Thyroid gland (tissue), 4 donors: Measurements from ENCODE around the gene CASP14. TPM values are rescaled to one million over a fixed set of nuclear protein-coding genes. Genes with fewer than 3 reads are reported as not detected.
"Not testable (repeated sequence)": the region's sequence is repeated elsewhere in the genome, so short reads cannot be mapped to it uniquely, and the experiment has no call there.

ENCODE experiments used
- DNase-seq, 2 donors: peaks; one replicate each; pipeline ENCODE4 v3.0.0-alpha.2; 2019
- H3K27ac ChIP-seq, 3 donors: fragments of 200-600 bp; sonication (generic); 1 replicate in 2 of 3; 2 replicates in 1 of 3; pipeline ENCODE4 v1.5.1; 2016 to 2019; ENCODE audit warnings: mild to moderate bottlenecking in 1 of 3, moderate library complexity in 1 of 3
- H3K27me3 ChIP-seq: fragments of 200-600 bp; sonication (generic); one replicate; pipeline ENCODE4 v1.5.1; 2019
- H3K36me3 ChIP-seq, 2 donors: fragments of 200-600 bp; sonication (generic); one replicate each; pipeline ENCODE4 v1.5.1; 2016 to 2019
- H3K4me1 ChIP-seq, 2 donors: fragments of 200-600 bp; sonication (generic); one replicate each; pipeline ENCODE4 v1.5.1; 2017 to 2019
- H3K4me3 ChIP-seq, 3 donors: fragments of 200-600 bp; sonication (generic); replicated peaks in 1 of 3; 1 replicate in 2 of 3; 2 replicates in 1 of 3; pipeline ENCODE4 v1.5.1; 2016; ENCODE audit warnings: mild to moderate bottlenecking in 1 of 3
- H3K9me3 ChIP-seq: fragments of 200-600 bp; sonication (generic); one replicate; pipeline ENCODE4 v1.5.1; 2017
- POLR2A ChIP-seq, 2 donors: fragments of 450-650 bp; IDR thresholded peaks; one replicate each; pipeline ENCODE4 v1.6.1; 2017; ENCODE audit warnings: antibody characterized with exemption in 2 of 2, mild to moderate bottlenecking in 2 of 2, moderate library complexity in 1 of 2
- WGBS, 2 donors: methylation state at CpG; one replicate each; pipeline ENCODE4 v1.1.5; 2017; 5-methylcytosine and 5-hydroxymethylcytosine counted together
- intact Hi-C: fragments of 100-400 bp; cut with DNase I; formaldehyde crosslinking; loops from one replicate; pipeline ENCODE4 v1.15.1; 2023
- total RNA-seq, 4 donors: library from RNA; depleted of rRNA; stranded (reverse); fragments of >200 nt; gene quantifications; one replicate each; pipeline ENCODE4 v1.2.3, GENCODE V29; 2016
- TF ChIP-seq, protein P1 (sequence below), 6 experiments: fragments of 200-600 bp in 3 of 6; fragments of 450-650 bp in 3 of 6; sonication (generic) in 3 of 6; IDR thresholded peaks; one replicate each; pipeline ENCODE4 v1.5.1; 2016 to 2019; ENCODE audit warnings: antibody characterized with exemption in 6 of 6, mild to moderate bottlenecking in 2 of 6, inconsistent platforms in 1 of 6, moderate library complexity in 1 of 6

The CASP14 gene
- total RNA-seq, 4 donors from 2014 or later, result not detected

DNA sequence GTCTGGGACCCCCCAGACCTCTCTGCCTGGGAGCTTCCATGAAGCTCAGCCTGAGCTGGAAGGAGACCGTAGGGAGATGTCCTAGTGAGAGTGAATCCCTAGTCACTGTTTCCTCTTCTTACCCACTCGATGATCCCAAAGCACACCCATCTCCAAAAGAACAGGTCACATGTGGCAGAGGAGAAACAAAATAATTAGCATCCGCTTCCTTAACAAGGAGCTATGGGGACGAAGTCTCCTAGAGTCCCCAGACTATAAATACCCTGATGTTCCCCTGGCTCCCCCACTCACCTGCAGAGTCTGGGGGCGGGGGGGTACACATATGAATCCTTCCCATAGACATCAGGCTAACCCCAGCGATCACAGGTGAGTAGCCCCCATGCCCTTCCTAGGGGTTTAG, 32.6 kb downstream of the CASP14 start, which contains the start of gene OR1I1:
OR1I1 (plus strand) TSS at position 301 of the 400 bp plus-strand sequence. CDS start 4,855 bp downstream, outside the sequence.
- 64 to 70% methylated on average over 6 of the region's 6 CpGs for WGBS, 2 donors
- Histone ChIP-seq H3K9me3 (no peaks in the 10 kb centered on the region), H3K4me1 (no peaks in the 10 kb centered on the region), H3K36me3 (no peaks in the 10 kb centered on the region), H3K4me3 (no peak within 1 kb of the TSS), H3K27ac (no peak within 1 kb of the TSS), H3K27me3 (no peaks in the 10 kb centered on the region)
- no peak for DNase-seq
- TF ChIP-seq, protein P1, sequence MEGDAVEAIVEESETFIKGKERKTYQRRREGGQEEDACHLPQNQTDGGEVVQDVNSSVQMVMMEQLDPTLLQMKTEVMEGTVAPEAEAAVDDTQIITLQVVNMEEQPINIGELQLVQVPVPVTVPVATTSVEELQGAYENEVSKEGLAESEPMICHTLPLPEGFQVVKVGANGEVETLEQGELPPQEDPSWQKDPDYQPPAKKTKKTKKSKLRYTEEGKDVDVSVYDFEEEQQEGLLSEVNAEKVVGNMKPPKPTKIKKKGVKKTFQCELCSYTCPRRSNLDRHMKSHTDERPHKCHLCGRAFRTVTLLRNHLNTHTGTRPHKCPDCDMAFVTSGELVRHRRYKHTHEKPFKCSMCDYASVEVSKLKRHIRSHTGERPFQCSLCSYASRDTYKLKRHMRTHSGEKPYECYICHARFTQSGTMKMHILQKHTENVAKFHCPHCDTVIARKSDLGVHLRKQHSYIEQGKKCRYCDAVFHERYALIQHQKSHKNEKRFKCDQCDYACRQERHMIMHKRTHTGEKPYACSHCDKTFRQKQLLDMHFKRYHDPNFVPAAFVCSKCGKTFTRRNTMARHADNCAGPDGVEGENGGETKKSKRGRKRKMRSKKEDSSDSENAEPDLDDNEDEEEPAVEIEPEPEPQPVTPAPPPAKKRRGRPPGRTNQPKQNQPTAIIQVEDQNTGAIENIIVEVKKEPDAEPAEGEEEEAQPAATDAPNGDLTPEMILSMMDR (IDR thresholded peaks at IDR 0.05), result no peak
- no peak for TF ChIP-seq POLR2A (IDR thresholded peaks at IDR 0.05)
- intact Hi-C loops, result no loop called here

DNA sequence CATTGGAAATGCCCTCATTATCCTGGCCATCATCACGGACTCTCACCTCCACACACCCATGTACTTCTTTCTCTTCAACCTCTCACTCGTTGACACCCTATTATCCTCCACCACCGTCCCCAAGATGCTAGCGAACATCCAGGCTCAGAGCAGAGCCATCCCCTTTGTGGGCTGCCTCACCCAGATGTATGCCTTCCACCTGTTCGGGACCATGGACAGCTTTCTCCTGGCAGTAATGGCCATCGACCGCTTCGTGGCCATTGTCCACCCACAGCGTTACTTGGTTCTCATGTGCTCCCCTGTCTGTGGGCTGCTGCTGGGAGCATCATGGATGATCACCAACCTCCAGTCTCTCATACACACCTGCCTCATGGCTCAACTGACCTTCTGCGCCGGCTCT, 37.9 kb downstream of the CASP14 start:
- no peaks in the 10 kb centered on the region for H3K4me1 ChIP-seq
- no peak overlapping the region for H3K27ac ChIP-seq
- 75 to 77% methylated on average over 11 of the region's 11 CpGs for WGBS, 2 donors
- H3K9me3 ChIP-seq, result no peaks in the 10 kb centered on the region
- H3K36me3 ChIP-seq, result no peaks in the 10 kb centered on the region
- DNase-seq, result no peak
- H3K27me3 ChIP-seq, result no peaks in the 10 kb centered on the region
- intact Hi-C loops, result loop anchor here (5.0 kb wide), 1 partner anchor 465 kb away; no protein-coding TSS in a partner anchor
- H3K4me3 ChIP-seq, result no peak overlapping the region
- no peak for TF ChIP-seq POLR2A (IDR thresholded peaks at IDR 0.05)
- TF ChIP-seq, protein P1 (IDR thresholded peaks at IDR 0.05), result no peak

DNA sequence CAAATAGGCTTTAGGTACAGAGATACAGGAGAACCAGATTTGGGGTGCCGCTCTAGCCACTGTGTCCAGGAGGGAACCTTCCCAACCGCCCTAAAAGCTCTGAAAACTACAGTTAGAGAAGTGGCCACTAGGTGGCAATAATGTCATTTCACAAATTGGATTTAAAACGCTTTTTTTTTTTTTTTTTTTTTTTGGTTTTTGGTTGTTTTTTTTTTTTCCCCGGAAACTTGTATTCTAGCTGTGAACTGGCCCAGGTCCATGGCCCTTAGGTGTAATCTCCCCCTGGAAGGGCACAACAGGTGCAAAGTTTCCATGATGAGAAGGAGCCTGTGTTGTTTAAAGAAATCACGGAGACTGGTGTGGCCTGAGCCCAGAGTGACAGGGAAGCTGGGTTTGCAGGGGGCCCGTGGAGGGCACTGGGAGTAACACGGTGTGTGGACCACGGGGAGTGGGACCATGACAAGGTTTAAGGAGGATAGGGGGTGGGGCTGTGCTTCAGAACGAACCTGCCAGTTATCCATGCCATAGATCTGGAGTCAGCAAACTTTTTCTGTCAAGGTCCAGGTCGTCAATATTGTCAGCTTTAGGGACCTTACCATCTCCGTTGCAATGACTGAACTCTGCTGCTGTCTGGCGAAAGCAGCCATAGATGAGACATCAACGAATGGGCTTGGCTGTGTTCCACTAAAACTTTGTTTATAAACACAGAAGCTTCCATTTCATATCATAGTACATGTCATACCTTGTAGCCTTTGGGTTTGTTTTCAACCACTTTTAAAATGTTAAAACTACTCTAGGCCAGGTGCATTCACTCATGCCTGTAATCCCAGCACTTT, 42.9 kb downstream of the CASP14 start:
- no peaks in the 10 kb centered on the region for H3K4me1 ChIP-seq
- H3K4me3 ChIP-seq, result no peak overlapping the region
- no peaks in the 10 kb centered on the region for H3K36me3 ChIP-seq
- no peaks in the 10 kb centered on the region for H3K9me3 ChIP-seq
- no peak overlapping the region for H3K27ac ChIP-seq
- 22 to 27% methylated on average over 13 of the region's 13 CpGs for WGBS, 2 donors
- no peak for TF ChIP-seq POLR2A (IDR thresholded peaks at IDR 0.05)
- TF ChIP-seq, protein P1 (IDR thresholded peaks at IDR 0.05), result peak; percentile 34 to 82 (median 62)
- intact Hi-C loops, result loop anchor here (2.0 kb wide), 1 partner anchor 59 kb away; no protein-coding TSS in a partner anchor
- no peaks in the 10 kb centered on the region for H3K27me3 ChIP-seq
- DNase-seq, result peak; percentile 19 to 24

DNA sequence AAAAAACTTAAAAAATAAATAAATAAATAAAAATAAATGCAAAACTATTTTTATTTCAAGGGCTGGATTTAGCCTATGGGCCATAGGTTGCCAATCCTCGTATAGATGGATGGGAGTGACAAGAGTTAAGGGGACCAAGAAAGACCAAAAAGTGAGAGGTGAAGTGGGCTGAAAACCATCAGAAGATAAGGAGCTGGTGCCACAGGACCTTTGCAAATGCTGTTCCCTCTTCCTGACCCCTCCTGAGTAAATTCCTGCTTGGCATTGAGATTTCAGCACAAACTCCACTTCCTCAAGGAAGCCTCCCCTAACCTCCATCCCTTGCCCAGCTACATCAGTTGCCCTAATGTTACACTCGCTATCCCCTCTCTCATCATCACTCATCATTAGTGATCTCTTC, 43.7 kb downstream of the CASP14 start:
- Histone ChIP-seq H3K36me3 (no peaks in the 10 kb centered on the region), H3K27ac (no peak overlapping the region), H3K4me3 (no peak overlapping the region), H3K9me3 (no peaks in the 10 kb centered on the region), H3K4me1 (no peaks in the 10 kb centered on the region), H3K27me3 (no peaks in the 10 kb centered on the region)
- no peak for TF ChIP-seq POLR2A (IDR thresholded peaks at IDR 0.05)
- TF ChIP-seq, protein P1 (IDR thresholded peaks at IDR 0.05), result no peak
- intact Hi-C loops, result loop anchor here (2.0 kb wide), 1 partner anchor 58 kb away; no protein-coding TSS in a partner anchor
- no peak for DNase-seq
- 77 to 89% methylated on average over 2 of the region's 2 CpGs for WGBS, 2 donors

DNA sequence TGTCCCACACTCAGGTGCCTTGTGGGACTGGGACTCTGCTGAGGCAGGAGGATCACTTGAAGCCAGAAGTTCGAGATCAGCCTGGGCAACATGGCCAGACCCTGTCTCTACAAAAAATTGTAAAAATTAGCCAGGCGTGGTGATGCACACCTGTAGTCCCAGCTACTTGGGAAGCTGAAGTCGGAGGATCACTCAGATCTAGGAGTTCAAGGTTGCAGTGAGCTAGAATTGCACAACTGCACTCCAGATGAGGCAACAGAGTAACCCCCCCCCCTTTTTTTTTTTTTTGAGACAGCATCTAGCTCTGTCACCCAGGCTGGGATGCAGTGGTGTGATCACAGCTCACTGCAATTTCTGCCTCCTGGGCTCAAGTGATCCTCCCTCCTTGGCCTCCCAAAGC, 46.9 kb downstream of the CASP14 start:
- intact Hi-C loops, result no loop called here
- Histone ChIP-seq H3K9me3 (no peaks in the 10 kb centered on the region), H3K27ac (no peak overlapping the region), H3K4me1 (no peaks in the 10 kb centered on the region), H3K27me3 (no peaks in the 10 kb centered on the region), H3K36me3 (no peaks in the 10 kb centered on the region), H3K4me3 (no peak overlapping the region)
- WGBS, 2 donors, result 79 to 94% methylated on average over 3 of the region's 3 CpGs
- no peak for DNase-seq
- TF ChIP-seq POLR2A (IDR thresholded peaks at IDR 0.05), result no peak
- TF ChIP-seq, protein P1 (IDR thresholded peaks at IDR 0.05), result no peak

DNA sequence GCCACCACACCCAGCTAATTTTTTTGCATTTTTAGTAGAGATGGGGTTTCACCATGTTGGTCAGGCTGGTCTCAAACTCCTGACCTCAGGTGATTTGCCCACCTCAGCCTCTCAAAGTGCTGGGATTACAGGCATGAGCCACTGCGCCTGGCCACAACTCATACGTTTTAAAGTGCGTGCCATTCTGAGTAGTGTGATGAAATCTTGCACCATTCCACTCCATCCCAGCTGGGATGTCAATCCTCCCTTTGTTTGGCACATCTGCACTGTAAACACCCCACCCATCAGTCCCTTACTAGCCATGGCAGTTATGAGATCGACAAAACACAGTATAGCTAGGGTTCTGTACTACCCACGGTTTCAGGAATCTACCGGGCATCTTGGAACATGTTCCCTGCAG, 48.7 kb downstream of the CASP14 start:
- H3K27me3 ChIP-seq, DNase-seq, H3K27ac ChIP-seq, intact Hi-C loops, H3K4me3 ChIP-seq, H3K36me3 ChIP-seq, H3K9me3 ChIP-seq, H3K4me1 ChIP-seq: not testable (repeated sequence)
- WGBS, 2 donors, result 91 to 98% methylated on average over 4 to 6 of the region's 6 CpGs
